HAP-1 (cell line): ENCODE results near the gene PDE9A.

Experiments
- DNase-seq, 2 experiments: peaks; one replicate each; pipeline ENCODE4 v3.0.0-alpha.2; 2016 to 2020; ENCODE audit warnings: low spot score in 2 of 2
- H3K27me3 ChIP-seq: fragments of 250-450 bp; sonication (Bioruptor Pico); 2 replicates; pipeline ENCODE4 v1.5.1; 2020; ENCODE audit warnings: low read depth, mild to moderate bottlenecking, moderate library complexity
- H3K36me3 ChIP-seq: fragments of 250-450 bp; sonication (Bioruptor Pico); replicated peaks from 2 replicates; pipeline ENCODE4 v1.5.1; 2020; ENCODE audit warnings: mild to moderate bottlenecking
- H3K4me1 ChIP-seq: fragments of 250-450 bp; sonication (Bioruptor Pico); 2 replicates; pipeline ENCODE4 v1.5.1; 2020; ENCODE audit warnings: mild to moderate bottlenecking
- H3K4me3 ChIP-seq: fragments of 250-450 bp; sonication (Bioruptor Pico); 2 replicates; pipeline ENCODE4 v1.5.1; 2020; ENCODE audit warnings: mild to moderate bottlenecking, moderate library complexity
- H3K9me3 ChIP-seq: fragments of 250-450 bp; sonication (Bioruptor Pico); 2 replicates; pipeline ENCODE4 v1.5.1; 2020; ENCODE audit warnings: mild to moderate bottlenecking, moderate library complexity
- in situ Hi-C: fragments of 300-500 bp; cut with MboI; formaldehyde crosslinking; loops from 3 replicates; pipeline ENCODE4 v1.14.3; 2020; ENCODE audit warnings: low sequenced_read_pairs, inconsistent platforms, mixed read lengths

PDE9A gene

GRCh38 chr21:42641311-42642218 lies 11.9 kb upstream of the PDE9A start:
- no peaks in the 10 kb centered on the region for H3K9me3 ChIP-seq
- no peak overlapping the region for H3K4me3 ChIP-seq
- H3K4me1 ChIP-seq: no peaks in the 10 kb centered on the region
- no peaks in the 10 kb centered on the region; the same call in 1 of the 2 replicates for H3K27me3 ChIP-seq
- H3K36me3 ChIP-seq: no peaks in the 10 kb centered on the region
- no peak for DNase-seq
- in situ Hi-C loops: no loop called here

- Histone ChIP-seq H3K9me3 (no peaks in the 10 kb centered on the region), H3K4me3 (no peak overlapping the region), H3K27me3 (no peaks in the 10 kb centered on the region; the same call in 1 of the 2 replicates), H3K4me1 (no peaks in the 10 kb centered on the region), H3K36me3 (no peaks in the 10 kb centered on the region)
- in situ Hi-C loops: no loop called here
- DNase-seq: no peak
Measured at GRCh38 chr21:42642219-42642745, 11.1 kb upstream of the PDE9A start.

- no peaks in the 10 kb centered on the region; the same call in 1 of the 2 replicates for H3K27me3 ChIP-seq
- in situ Hi-C loops: no loop called here
- H3K4me1 ChIP-seq: no peaks in the 10 kb centered on the region
- H3K36me3 ChIP-seq: no peaks in the 10 kb centered on the region
- no peak overlapping the region for H3K4me3 ChIP-seq
- H3K9me3 ChIP-seq: no peaks in the 10 kb centered on the region
- no peak for DNase-seq
Measured at GRCh38 chr21:42644223-42645208, 8.9 kb upstream of the PDE9A start.

- DNase-seq: no peak
- Histone ChIP-seq H3K27me3 (no peaks in the 10 kb centered on the region), H3K9me3 (no peaks in the 10 kb centered on the region), H3K4me3 (no peak overlapping the region), H3K36me3 (no peaks in the 10 kb centered on the region), H3K4me1 (no peaks in the 10 kb centered on the region)
- in situ Hi-C loops: no loop called here
Measured at GRCh38 chr21:42645211-42646075, 8.0 kb upstream of the PDE9A start.

- H3K9me3 ChIP-seq: no peaks in the 10 kb centered on the region
- H3K27me3 ChIP-seq: no peaks in the 10 kb centered on the region
- H3K36me3 ChIP-seq: no peaks in the 10 kb centered on the region
- in situ Hi-C loops: no loop called here
- DNase-seq: no peak
- no peak overlapping the region for H3K4me3 ChIP-seq
- no peaks in the 10 kb centered on the region for H3K4me1 ChIP-seq
Measured at GRCh38 chr21:42646076-42646825, 7.2 kb upstream of the PDE9A start.

- H3K4me1 ChIP-seq: no peaks in the 10 kb centered on the region
- no peaks in the 10 kb centered on the region for H3K9me3 ChIP-seq
- in situ Hi-C loops: no loop called here
- H3K4me3 ChIP-seq: no peak overlapping the region
- no peaks in the 10 kb centered on the region for H3K36me3 ChIP-seq
- no peaks in the 10 kb centered on the region for H3K27me3 ChIP-seq
- no peak for DNase-seq
Measured at GRCh38 chr21:42646836-42647235, 6.6 kb upstream of the PDE9A start.

- Histone ChIP-seq H3K4me1 (no peaks in the 10 kb centered on the region; the same call in 1 of the 2 replicates), H3K27me3 (no peaks in the 10 kb centered on the region), H3K36me3 (no peaks in the 10 kb centered on the region), H3K4me3 (no peak overlapping the region), H3K9me3 (no peaks in the 10 kb centered on the region)
- no peak for DNase-seq
- in situ Hi-C loops: no loop called here
Measured at GRCh38 chr21:42648606-42649005, 4.8 kb upstream of the PDE9A start.

- Histone ChIP-seq H3K27me3 (no peaks in the 10 kb centered on the region), H3K9me3 (no peaks in the 10 kb centered on the region), H3K36me3 (no peaks in the 10 kb centered on the region), H3K4me1 (no peaks in the 10 kb centered on the region; the same call in none of the 2 replicates), H3K4me3 (no peak overlapping the region)
- in situ Hi-C loops: no loop called here
- no peak for DNase-seq
Measured at GRCh38 chr21:42649122-42650032, 4.0 kb upstream of the PDE9A start.

GRCh38 chr21:42650033-42650370 lies 3.4 kb upstream of the PDE9A start:
- in situ Hi-C loops: no loop called here
- peaks cover 5% of the 10 kb centered on the region for H3K4me1 ChIP-seq
- H3K27me3 ChIP-seq: no peaks in the 10 kb centered on the region
- no peaks in the 10 kb centered on the region for H3K36me3 ChIP-seq
- DNase-seq: no peak
- no peaks in the 10 kb centered on the region for H3K9me3 ChIP-seq
- no peak overlapping the region for H3K4me3 ChIP-seq

- Histone ChIP-seq H3K4me3 (no peak overlapping the region), H3K27me3 (no peaks in the 10 kb centered on the region), H3K36me3 (no peaks in the 10 kb centered on the region), H3K9me3 (no peaks in the 10 kb centered on the region), H3K4me1 (peaks cover 10% of the 10 kb centered on the region)
- in situ Hi-C loops: no loop called here
- DNase-seq: no peak
Measured at GRCh38 chr21:42650441-42651421, 2.7 kb upstream of the PDE9A start.
